HCT116 (cell line): ENCODE measurements around the gene PNPLA8. TPM values are rescaled to one million over a fixed set of nuclear protein-coding genes. Genes with fewer than 3 reads are reported as not detected.

Source experiments
- ATAC-seq: fragments of 200-7000 bp; cut with Tn5 transposase; 2 replicates; pipeline ENCODE4 v1.9.1; 2020; ENCODE audit warnings: mild to moderate bottlenecking, moderate library complexity
- BruUV-seq: library from RNA; stranded (reverse); fragments of 400-500 nt; replicated peaks from 2 replicates; lab custom pipeline; 2021; lab: Mats Ljungman, UMichigan
- CTCF ChIA-PET: fragments of 300-600 bp; sonication (Branson Sonifier 250); formaldehyde crosslinking; loops from one replicate; lab custom pipeline; 2021; ENCODE audit warnings: antibody characterized with exemption; lab: Charles Lee
- POLR2A ChIA-PET: fragments of 300-600, 350-600 bp; sonication (Branson Sonifier 250); formaldehyde crosslinking; loops from one replicate; lab custom pipeline; 2021; ENCODE audit warnings: antibody characterized with exemption; lab: Charles Lee
- RAD21 ChIA-PET, 2 experiments: fragments of 300-600 bp; sonication (Branson Sonifier 250); formaldehyde crosslinking; loops; one replicate each; lab custom pipeline; 2023; ENCODE audit warnings: low total read pairs in 2 of 2; ENCODE audit not compliant: uncharacterized antibody in 2 of 2, unreplicated experiment in 2 of 2, low non-redundant PET in 1 of 2; lab: Charles Lee
- DNase-seq: peaks from one replicate; pipeline ENCODE4 v3.0.0-alpha.2; 2010; ENCODE audit warnings: low read depth, low spot score
- H2AFZ ChIP-seq: fragments of 200-600 bp; shearing (Covaris generic), sonication (generic); 2 replicates; pipeline ENCODE4 v1.6.1; 2017; ENCODE audit warnings: low read depth, mixed run types, mixed read lengths, antibody characterized with exemption, low read length; ENCODE audit not compliant: poor library complexity, severe bottlenecking
- H3K27ac ChIP-seq: 2 replicates; pipeline ENCODE4 v1.5.1; 2012; ENCODE audit warnings: low read depth, low read length
- H3K27me3 ChIP-seq: fragments of 200-600 bp; sonication (generic); 2 replicates; pipeline ENCODE4 v1.6.1; 2016; ENCODE audit warnings: mixed run types, low read length, mixed read lengths; ENCODE audit not compliant: insufficient read depth
- H3K36me3 ChIP-seq, 2 experiments: fragments of 200-500 bp in 1 of 2; fragments of 200-600 bp in 1 of 2; sonication (Bioruptor generic) in 1 of 2; sonication (generic) in 1 of 2; 2 replicates each; pipeline versions ENCODE4 v1.5.1 to v1.6.1; 2014 to 2016; ENCODE audit warnings: low read length in 2 of 2, inconsistent platforms in 1 of 2, mixed read lengths in 1 of 2, mixed run types in 1 of 2; ENCODE audit not compliant: insufficient read depth in 2 of 2, control insufficient read depth in 1 of 2
- H3K4me1 ChIP-seq, 2 experiments: fragments of 200-600 bp in 1 of 2; sonication (generic) in 1 of 2; 2 replicates each; pipeline versions ENCODE4 v1.5.1 to v1.6.1; 2012 to 2017; ENCODE audit warnings: low read length in 2 of 2, inconsistent platforms in 1 of 2, mild to moderate bottlenecking in 1 of 2, mixed read lengths in 1 of 2, mixed run types in 1 of 2, moderate library complexity in 1 of 2; ENCODE audit not compliant: insufficient read depth in 2 of 2, control insufficient read depth in 1 of 2
- H3K4me2 ChIP-seq: fragments of 200-600 bp; sonication (generic); 2 replicates; pipeline ENCODE4 v1.6.1; 2017; ENCODE audit warnings: mixed run types, low read length, mixed read lengths
- H3K4me3 ChIP-seq, 2 experiments: fragments of 200-600 bp in 1 of 2; sonication (generic) in 1 of 2; replicated peaks in 1 of 2; 2 replicates each; pipeline ENCODE4 v1.5.1; 2011 to 2016; ENCODE audit warnings: low read length in 2 of 2, control low read depth in 1 of 2, low read depth in 1 of 2, mild to moderate bottlenecking in 1 of 2, mixed read lengths in 1 of 2, mixed run types in 1 of 2
- H3K79me2 ChIP-seq: fragments of 200-600 bp; sonication (generic); 2 replicates; pipeline ENCODE4 v1.6.1; 2017; ENCODE audit warnings: mild to moderate bottlenecking, mixed run types, low read length, moderate library complexity, mixed read lengths; ENCODE audit not compliant: insufficient read depth
- H3K9ac ChIP-seq: fragments of 200-600 bp; sonication (generic); 2 replicates; pipeline ENCODE4 v1.6.1; 2016; ENCODE audit warnings: low read length, mixed read lengths
- H3K9me2 ChIP-seq: fragments of 200-600 bp; sonication (generic), shearing (Covaris generic); 2 replicates; pipeline ENCODE4 v1.6.1; 2017; ENCODE audit warnings: mixed run types, mild to moderate bottlenecking, moderate library complexity; ENCODE audit not compliant: insufficient read depth
- H3K9me3 ChIP-seq, 2 experiments: fragments of 200-500 bp in 1 of 2; fragments of 200-600 bp in 1 of 2; sonication (Bioruptor generic) in 1 of 2; sonication (generic) in 1 of 2; 2 replicates each; pipeline ENCODE4 v1.6.1; 2014 to 2017; ENCODE audit warnings: low read length in 2 of 2, mixed read lengths in 2 of 2, inconsistent platforms in 1 of 2, low read depth in 1 of 2, mild to moderate bottlenecking in 1 of 2, mixed run types in 1 of 2, moderate library complexity in 1 of 2; ENCODE audit not compliant: control insufficient read depth in 1 of 2, insufficient read depth in 1 of 2
- H4K20me1 ChIP-seq: fragments of 200-600 bp; sonication (generic), shearing (Covaris generic); 2 replicates; pipeline ENCODE4 v1.6.1; 2017; ENCODE audit warnings: mixed run types, mild to moderate bottlenecking, moderate library complexity; ENCODE audit not compliant: insufficient read depth
- CBX3 ChIP-seq: IDR thresholded peaks from 2 replicates; pipeline ENCODE4 v1.6.1; 2012; ENCODE audit warnings: low read depth
- EZH2 ChIP-seq: fragments of 200-600 bp; sonication (generic); IDR thresholded peaks from 2 replicates; pipeline ENCODE4 v1.6.1; 2017; ENCODE audit warnings: antibody characterized with exemption, mixed run types
- POLR2A ChIP-seq: IDR thresholded peaks from 2 replicates; pipeline ENCODE4 v1.7.0; 2011; ENCODE audit warnings: borderline replicate concordance; ENCODE audit not compliant: insufficient read depth, insufficient read length; ENCODE audit errors: extremely low read depth
- POLR2AphosphoS5 ChIP-seq: IDR thresholded peaks from 2 replicates; pipeline ENCODE4 v1.6.1; 2011; ENCODE audit warnings: mild to moderate bottlenecking, low read depth, low read length, moderate library complexity
- SIN3A ChIP-seq: IDR thresholded peaks from 2 replicates; pipeline ENCODE4 v1.6.1; 2012; ENCODE audit warnings: low read depth
- SP1 ChIP-seq: IDR thresholded peaks from 2 replicates; pipeline ENCODE4 v1.6.1; 2012; ENCODE audit warnings: low read depth
- TCF7L2 ChIP-seq: IDR thresholded peaks from 2 replicates; pipeline ENCODE4 v1.7.0; 2011; ENCODE audit warnings: borderline replicate concordance, inconsistent platforms; ENCODE audit not compliant: insufficient read depth, insufficient read length; ENCODE audit errors: extremely low read depth
- ZNF274 ChIP-seq: fragments of 200-500 bp; sonication (Bioruptor generic); IDR thresholded peaks from 2 replicates; pipeline ENCODE4 v1.6.1; 2014; ENCODE audit warnings: mild to moderate bottlenecking, low read depth, low read length, inconsistent platforms
- intact Hi-C: fragments of 100-400 bp; cut with micrococcal nuclease; formaldehyde crosslinking; loops from 2 replicates; pipeline ENCODE4 v1.10.0; 2022
- total RNA-seq: library from RNA; stranded (reverse); gene quantifications from one replicate; pipeline ENCODE4 v1.2.1, GENCODE V29; 2021; ENCODE audit not compliant: unreplicated experiment
- TF ChIP-seq, protein P1 (sequence below): IDR thresholded peaks from 2 replicates; pipeline ENCODE4 v1.6.1; 2012
- TF ChIP-seq, protein P2 (sequence below), 3 experiments: fragments of 200-600 bp in 1 of 3; sonication (generic) in 1 of 3; IDR thresholded peaks in 2 of 3; conservative IDR thresholded peaks in 1 of 3; 2 replicates each; pipeline ENCODE4 v1.5.1; 2012 to 2017; ENCODE audit warnings: low read depth in 2 of 3, low read length in 2 of 3, antibody characterized with exemption in 1 of 3, borderline replicate concordance in 1 of 3, control low read depth in 1 of 3, mild to moderate bottlenecking in 1 of 3, mixed read lengths in 1 of 3, mixed run types in 1 of 3, moderate library complexity in 1 of 3; ENCODE audit not compliant: insufficient read depth in 1 of 3

The PNPLA8 gene
- total RNA-seq, 1 experiment from 2014 or later: 12.9 TPM

DNA sequence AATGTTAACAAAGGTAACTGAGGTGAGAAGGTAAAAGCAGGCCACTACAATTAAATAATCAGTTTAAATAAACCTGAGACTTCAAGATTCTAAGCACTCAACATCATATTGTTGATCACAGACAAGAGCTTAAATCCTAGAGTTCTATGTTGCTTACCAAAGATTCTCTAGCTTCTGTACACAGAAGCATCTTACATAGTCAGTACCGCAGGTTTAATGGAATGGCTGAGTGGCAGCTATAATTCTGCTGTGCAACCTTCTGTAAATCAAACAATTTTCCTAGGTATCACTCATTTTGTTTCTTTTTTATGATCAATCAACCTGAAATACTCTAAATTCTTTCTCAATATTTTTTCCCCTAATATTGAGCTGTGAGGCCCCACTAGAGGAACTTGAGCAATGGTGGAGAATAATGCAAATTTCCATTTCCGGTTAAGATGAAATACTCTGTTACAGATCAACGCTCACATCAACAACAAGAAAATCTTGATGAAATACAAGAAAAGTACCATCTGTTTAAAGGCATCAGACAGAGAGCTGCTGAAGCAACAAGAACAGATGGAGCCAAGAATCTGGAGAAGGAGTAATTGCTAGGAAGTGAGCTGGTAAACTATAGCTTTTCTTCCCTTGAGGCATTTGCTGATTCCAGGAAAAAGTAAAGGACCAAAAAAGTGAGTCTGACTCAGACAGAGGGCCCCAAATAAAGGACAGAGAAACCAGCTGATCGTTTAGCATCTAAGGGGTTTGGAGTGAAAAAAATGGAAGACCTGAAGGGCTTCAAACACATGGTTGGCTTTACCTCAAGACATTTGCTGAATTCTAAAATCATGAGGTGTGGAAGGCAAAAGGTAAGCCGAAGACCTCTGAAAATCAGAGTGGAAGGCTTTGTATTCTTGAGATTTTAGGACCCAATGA lies 22.6 kb downstream of the PNPLA8 start:
- no peaks in the 10 kb centered on the region for H3K4me1 ChIP-seq
- H3K9me3 ChIP-seq: no peaks in the 10 kb centered on the region
- BruUV-seq: no TSS peak
- no peaks in the 10 kb centered on the region for H3K36me3 ChIP-seq
- ChIA-PET RAD21 (no interaction called here), CTCF (no interaction called here), POLR2A (no interaction called here)
- H3K79me2 ChIP-seq: no peaks in the 10 kb centered on the region
- no peaks in the 10 kb centered on the region for H3K9me2 ChIP-seq
- no peak overlapping the region for H3K4me2 ChIP-seq
- no peak overlapping the region for H3K4me3 ChIP-seq
- ATAC-seq (no peak), DNase-seq (no peak)
- no peak overlapping the region for H3K9ac ChIP-seq
- no peak for TF ChIP-seq EZH2
- TF ChIP-seq SP1: no peak
- no peak for TF ChIP-seq SIN3A
- TF ChIP-seq CBX3: no peak
- TF ChIP-seq, protein P1, sequence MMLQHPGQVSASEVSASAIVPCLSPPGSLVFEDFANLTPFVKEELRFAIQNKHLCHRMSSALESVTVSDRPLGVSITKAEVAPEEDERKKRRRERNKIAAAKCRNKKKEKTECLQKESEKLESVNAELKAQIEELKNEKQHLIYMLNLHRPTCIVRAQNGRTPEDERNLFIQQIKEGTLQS: no peak
- no peak for TF ChIP-seq ZNF274
- no peak for TF ChIP-seq TCF7L2
- TF ChIP-seq POLR2AphosphoS5: no peak
- TF ChIP-seq, protein P2, sequence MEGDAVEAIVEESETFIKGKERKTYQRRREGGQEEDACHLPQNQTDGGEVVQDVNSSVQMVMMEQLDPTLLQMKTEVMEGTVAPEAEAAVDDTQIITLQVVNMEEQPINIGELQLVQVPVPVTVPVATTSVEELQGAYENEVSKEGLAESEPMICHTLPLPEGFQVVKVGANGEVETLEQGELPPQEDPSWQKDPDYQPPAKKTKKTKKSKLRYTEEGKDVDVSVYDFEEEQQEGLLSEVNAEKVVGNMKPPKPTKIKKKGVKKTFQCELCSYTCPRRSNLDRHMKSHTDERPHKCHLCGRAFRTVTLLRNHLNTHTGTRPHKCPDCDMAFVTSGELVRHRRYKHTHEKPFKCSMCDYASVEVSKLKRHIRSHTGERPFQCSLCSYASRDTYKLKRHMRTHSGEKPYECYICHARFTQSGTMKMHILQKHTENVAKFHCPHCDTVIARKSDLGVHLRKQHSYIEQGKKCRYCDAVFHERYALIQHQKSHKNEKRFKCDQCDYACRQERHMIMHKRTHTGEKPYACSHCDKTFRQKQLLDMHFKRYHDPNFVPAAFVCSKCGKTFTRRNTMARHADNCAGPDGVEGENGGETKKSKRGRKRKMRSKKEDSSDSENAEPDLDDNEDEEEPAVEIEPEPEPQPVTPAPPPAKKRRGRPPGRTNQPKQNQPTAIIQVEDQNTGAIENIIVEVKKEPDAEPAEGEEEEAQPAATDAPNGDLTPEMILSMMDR (IDR thresholded peaks at IDR 0.05 in 2 of 3, conservative IDR thresholded peaks at IDR 0.05 in 1 of 3; ENCODE audit: borderline replicate concordance in 1 of 3, insufficient read depth in 1 of 3, low read depth in 2 of 3, low read length in 2 of 3): no peak
- no peak for TF ChIP-seq POLR2A
- H3K27ac ChIP-seq: no peak overlapping the region
- intact Hi-C loops: no loop called here
- no peaks in the 10 kb centered on the region for H4K20me1 ChIP-seq
- no peak overlapping the region for H2AFZ ChIP-seq
- H3K27me3 ChIP-seq: no peaks in the 10 kb centered on the region
